ENCODE measurements around the gene SRCAP.

DNA sequence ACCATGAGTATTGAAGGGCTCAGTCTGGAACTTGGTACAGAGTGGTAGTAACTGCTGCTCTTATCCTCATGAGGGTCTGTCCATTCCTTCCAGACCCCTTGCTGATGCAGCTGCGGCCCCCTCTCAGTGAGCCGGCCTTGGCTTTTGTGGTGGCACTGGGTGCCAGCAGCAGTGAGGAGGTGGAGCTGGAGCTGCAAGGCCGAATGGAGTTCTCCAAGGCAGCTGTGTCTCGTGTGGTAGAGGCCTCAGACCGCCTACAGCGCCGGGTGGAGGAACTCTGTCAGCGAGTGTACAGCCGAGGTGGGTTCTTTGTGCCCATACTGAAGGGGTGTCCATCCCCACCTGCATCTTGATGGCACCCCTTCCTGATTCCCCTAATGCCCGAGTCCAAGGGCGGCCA lies 65.1 kb downstream of the SRCAP start:
- TF ChIP-seq CTCF (IDR thresholded peaks at IDR 0.05) = no peak
- TF ChIP-seq POLR2A (IDR thresholded peaks at IDR 0.05) = no peak
